ENCODE data around the gene C6orf47.
A peak's percentile ranks its signal among the peaks of the same experiment; 100 is the strongest.

The C6orf47 gene

DNA sequence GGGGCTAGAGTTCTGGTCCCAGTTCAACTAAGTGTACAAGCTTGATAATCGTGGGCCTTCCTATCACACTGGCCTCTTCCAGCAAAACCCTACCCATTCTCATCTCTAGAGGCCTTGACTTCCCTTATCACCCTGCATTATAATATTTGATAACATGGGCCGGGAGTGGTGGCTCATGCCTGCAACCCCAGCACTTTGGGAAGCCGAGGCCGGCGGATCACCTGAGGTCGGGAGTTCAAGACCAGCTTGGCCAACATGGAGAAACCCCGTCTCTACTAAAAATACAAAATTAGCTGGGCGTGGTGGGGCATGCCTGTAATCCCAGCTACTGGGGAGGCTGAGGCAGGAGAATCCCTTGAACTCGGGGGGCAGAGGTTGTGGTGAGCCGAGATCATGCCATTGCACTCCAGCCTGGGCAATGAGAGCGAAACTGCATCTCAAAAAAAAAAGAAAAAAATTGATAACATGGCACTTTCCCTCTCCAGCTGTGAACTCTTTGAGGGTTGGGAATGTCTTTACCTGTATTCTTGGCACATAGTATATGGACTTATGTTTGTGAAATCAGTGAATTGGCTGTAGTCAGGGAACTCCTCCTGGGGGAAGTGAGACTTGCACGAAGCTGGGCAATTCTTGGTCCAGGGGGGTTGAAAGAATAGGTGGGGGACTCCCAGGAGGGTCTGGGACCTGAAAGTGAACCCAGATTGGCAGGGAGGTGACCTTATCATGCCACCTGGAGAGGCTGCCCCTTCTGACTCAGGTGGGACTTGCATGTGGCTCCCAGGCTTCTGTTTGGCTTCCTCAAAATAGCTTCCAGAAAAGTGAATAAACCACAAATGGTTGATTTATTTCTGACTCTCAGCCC is 915 bp upstream of the C6orf47 start:
- DNase-seq (ENCODE audit: low read depth in 2 of 2) = no peak

DNA sequence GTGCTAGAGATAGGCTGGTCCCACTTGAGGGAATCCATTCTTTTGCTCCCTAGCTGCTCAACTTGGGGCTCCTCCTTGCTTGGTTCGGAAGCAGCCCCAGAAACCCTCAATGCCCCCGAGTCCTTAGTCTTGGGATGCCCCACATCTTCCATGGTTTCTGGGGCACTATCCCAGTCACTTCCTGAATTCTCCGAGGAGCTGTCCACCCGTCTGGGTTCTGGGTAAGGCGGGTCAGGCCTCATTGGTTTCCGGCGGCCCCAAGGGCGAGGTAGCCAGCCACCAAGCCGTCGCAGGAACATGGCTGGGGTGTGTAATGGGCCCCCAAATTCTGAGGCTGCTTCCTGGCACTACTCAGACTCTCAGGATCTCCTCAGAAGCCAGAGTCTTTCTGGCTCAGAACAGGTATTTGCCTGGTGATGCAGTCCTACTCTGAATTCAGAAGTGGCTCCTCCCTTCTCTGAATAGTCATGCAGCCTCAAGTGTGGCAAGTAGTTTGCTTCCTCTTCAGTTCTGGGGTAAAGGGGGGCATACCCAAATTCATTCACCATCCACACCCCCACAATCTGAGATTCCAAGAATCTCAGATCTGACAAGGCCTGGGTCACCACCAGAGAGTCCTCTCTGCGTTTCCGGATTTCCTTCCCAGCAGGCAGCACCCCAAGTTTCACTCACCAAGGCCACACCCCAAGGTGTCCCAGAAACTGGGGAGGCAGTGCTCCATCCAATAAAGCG is 763 bp downstream of the C6orf47 start:
- DNase-seq (ENCODE audit: low read depth in 2 of 2) = no peak

DNA sequence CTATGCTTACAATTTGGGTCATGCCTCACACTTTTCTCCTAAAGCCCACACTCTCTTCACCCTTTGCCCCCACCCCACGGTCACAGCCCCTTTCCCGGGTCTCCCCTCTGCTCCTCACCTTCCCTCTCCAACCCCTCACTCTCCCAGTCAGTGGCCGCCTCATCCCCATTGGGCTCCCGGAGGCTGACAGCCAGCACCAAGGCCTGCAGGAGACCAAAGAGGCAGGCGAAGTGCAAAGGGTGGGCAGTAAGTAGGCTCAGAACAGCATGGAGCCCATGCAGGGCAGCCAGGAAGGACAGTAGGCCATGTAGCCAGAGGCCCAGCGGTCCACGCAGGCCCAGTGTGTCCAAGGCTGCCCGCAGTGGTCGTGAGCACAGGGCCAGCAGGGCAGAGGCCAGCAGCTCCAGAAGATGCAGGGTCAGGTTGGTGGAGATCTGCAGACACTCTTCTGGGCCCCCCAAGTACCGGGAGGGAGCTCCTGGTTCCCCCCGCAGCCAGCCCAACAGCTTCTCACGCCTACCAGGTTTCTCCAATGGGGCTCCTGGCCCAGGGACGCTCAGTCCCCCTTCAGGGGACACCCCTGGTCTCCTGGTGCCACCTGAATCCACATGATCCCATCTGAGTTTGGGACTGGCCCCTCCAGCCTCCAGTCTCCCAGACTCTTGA is 1.5 kb downstream of the C6orf47 start:
- DNase-seq (ENCODE audit: low read depth in 2 of 2) = no peak

GRCh38 chr6:31658158-31658688 is 2.4 kb downstream of the C6orf47 start:
- no peak for DNase-seq (ENCODE audit: low read depth in 2 of 2)

DNA sequence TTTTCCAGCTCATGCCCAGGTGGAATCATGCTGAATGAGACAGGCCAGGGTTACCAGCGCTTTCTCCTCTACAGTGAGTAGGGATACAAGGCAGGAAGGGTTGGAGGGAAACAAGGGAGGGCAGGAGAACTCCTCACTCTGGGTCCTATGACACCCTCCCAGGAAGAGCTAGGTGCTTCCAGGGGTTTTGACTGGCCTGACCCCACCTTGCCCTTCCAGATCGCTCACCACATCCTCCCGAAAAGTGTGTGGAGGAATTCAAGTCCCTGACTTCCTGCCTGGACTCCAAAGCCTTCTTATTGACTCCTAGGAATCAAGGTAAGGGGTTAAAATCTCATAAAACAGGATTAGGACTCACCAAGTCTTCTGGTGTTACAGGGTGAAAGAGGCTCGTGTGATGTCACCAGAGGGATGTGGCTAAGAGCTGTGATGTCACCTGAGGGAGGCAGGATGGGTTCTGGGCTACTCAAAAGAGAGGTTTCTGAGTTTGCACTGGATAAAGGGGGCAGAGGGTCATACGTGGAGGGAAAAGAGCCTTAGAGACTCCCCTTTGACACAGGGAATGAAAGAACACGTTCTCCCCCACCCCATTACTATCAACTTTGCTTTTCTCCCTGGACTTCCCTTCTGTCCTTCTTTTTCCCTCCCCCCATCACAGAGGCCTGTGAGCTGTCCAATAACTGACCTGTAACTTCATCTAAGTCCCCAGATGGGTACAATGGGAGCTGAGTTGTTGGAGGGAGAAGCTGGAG is 3.0 kb downstream of the C6orf47 start:
- no peak for DNase-seq (ENCODE audit: low read depth in 2 of 2)

- DNase-seq (ENCODE audit: low read depth in 2 of 2) = no peak
These were observed 5.0 kb downstream of the C6orf47 start, which contains the start of gene APOM for GRCh38 chr6:31655349-31656237. Gene APOM, plus strand, starts transcription at chr6:31655894. Its CDS starts 73 bp downstream, at chr6:31655967.

- DNase-seq (ENCODE audit: low read depth in 2 of 2) = no peak
These were observed 5.8 kb downstream of the C6orf47 start for GRCh38 chr6:31654574-31655348.

DNA sequence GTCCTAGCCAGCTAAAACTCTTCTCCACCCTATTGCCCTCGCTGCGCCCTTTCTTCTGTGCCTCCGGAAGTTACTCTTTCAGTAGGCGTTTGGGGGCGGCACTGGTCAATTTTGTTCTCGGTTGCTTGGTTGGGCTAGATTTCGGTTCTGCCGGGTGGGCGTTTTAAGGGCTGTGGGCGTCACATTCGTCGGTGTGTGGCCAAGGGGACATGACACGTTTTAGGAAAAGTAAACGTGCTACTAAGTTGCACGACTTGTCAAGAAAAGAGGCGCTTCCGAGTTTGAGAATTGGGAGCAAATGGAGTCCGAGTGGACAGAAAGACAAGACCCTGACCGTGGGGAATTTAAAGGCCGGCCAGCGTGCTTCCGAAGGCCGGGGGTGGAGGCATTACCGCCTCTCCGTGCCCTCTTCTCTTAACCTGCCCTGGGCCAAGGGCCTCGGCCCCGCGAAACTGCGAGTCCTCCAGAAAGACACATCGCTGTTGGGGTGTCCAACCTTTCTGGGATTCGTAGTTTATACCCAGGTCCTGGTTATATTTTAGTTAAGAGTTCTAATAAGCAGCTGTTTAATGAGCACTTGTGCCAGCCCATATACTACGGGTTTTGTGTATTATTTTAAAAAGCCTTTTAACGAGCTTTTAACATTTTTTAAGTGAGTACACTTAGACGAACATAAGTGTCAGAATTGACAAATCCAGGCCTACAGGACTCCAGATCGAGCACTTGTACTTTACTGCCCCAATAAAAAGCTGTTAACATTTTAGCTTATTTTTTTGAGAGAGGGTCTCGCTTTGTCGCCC is 7.5 kb downstream of the C6orf47 start:
- peak in 1 of 2 donors; percentile 73 for DNase-seq (ENCODE audit: low read depth in 2 of 2)

DNA sequence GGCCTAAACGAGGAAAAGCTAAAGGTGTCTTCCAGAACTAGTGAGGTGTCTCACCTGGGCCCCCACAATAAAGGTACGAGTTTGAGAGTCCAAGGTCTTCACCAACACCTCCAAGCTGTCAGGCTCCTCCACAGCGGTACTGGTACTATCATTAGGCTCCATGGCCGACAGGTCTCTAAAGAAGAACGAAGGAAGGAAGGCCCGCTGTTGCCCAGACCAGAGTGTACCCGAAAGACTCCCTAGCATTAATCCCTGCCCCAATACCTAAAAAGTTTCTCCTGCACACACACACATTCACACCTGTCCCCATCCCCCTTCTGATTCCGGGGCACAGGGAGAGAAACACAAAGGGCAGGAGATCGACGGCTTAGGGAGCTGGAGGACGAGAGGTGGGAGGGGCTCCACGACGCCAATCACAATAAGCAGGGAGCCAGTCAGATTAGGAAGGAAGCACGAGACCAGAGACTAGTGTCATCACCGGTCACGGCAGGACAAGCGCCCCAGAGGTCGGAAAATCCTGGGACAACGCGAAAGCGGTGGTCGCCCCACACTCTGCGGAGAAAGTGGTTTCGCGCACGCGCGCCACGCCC is 8.9 kb downstream of the C6orf47 start:
- no peak for DNase-seq (ENCODE audit: low read depth in 2 of 2)

DNA sequence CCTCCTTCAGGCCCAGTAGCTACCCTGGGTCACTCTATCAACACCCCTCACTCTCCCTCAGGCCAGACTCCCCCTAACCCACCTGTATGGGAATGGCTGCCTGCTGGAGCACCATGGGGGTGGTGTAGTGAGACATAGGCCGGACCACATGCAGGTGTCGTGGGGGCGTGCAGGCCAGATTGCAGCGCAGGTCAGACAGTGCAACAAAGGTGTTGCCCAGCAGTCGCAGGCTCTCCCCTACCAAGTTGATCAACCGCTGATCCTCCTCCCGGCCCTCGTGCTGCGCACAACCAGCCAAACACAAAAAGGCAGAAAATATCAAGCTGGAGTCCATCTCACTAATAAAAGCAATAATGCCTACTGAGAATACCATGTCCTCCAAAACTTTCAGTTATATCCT is 15.3 kb downstream of the C6orf47 start:
- no peak for DNase-seq (ENCODE audit: low read depth in 2 of 2)

DNA sequence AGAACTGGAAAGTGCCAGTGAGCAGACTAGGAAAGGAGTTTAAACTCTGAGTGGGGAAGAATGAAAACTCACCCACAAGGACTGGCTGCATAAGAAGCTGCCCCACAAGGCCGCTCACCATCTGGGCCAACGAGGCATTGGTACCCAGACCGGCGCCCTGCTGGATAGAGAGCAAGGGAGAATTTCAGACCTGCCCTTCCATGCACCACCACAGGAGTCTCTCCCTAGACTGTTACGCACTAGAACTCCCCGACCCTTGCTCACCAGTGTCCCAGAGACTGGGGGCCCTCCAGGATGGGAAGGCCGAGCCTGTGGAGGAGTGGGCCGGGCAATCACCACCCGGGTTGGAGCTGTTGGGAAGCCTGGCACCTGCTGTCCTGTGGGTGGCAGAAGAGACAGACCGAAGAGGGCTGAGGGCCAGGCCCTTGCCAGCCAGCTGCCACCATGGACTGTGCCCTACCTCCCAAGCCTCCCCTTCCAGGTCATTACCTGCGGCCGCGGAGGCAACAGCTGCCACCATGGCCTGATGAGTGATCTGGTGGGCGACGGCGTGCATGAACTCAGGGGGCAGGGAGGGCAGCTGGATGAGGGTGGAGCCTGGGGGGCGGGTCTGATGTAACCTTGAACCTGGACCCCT is 16.6 kb downstream of the C6orf47 start:
- no peak for DNase-seq (ENCODE audit: low read depth in 2 of 2)

DNA sequence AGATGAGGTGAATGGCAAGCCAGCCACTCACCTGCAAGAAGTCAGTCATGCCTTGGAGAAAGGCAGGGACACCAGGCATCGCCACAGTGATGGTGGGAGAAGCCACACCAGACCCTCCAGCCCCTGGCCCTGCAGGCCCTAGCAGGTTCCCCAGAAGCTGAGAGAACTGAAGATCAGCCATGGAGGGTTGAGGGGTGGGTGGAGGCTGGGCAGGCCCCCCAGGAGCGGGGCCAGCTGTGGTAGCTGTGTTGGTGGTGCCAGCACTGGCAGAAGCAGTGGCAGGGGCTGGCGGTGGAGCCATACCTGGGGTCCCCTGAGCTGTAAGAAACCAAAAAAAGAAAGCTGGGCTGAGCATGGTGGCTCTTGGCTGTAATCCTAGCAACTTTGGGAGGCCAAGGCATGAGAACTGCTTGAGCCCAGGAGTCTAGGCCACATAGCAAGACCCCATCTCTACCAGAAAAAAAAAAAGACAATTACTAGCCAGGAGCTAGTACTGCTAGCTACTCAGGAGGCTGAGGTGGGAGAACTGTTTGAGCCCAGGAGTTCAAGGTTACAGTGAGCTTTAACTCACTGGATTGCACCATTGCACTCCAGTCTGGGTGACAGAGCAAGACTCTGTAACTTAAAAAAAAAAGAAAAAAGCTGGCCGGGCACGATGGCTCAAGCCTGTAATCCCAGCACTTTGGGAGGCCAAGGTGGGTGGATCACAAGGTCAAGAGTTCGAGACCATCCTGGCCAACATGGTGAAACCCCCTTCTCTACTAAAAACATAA is 17.6 kb downstream of the C6orf47 start:
- no peak for DNase-seq (ENCODE audit: low read depth in 2 of 2)

DNA sequence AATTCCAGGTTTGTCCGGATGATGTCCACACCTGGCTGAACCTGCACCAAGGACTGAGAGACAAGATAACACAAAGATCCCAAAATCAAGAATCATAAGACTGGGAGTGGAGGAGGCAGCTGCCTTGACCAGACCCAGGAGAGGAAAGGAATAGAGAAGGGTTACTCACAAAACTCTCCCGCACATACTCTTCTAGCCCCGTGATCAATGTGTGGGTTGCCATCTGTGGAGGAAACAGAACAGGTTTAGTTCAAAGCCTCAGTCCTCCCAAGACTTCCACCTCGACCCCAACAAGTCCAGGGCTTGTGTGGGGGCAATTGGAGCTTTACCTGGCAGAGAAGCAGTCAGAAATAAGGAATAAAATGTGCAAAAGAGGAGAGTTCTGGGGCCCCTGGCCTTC is 19.2 kb downstream of the C6orf47 start:
- DNase-seq (ENCODE audit: low read depth in 2 of 2) = no peak

GRCh38 chr6:31640612-31641011 is 20.0 kb downstream of the C6orf47 start:
- no peak for DNase-seq (ENCODE audit: low read depth in 2 of 2)

DNA sequence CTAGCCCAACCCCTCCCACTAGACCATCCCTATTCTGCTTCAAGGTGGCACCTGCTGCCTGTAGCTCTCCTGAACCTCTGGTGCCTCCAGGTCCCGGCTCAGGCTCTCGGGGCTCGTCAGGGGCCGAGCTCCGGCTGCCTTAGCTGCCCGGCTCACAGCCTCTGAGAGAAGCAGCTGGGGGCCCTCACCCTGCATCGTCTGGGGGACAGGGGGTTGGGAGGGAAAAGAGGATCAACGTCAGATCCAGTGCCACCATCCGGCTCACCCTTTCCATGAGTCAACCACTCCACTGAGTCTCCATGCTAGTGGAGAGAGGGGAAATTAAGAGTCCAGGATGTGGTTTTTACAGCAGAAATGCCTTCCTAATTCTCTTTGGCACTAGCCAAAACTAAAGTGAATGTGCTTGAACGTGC is 21.1 kb downstream of the C6orf47 start:
- DNase-seq (ENCODE audit: low read depth in 2 of 2) = no peak

GRCh38 chr6:31639043-31639442 is 21.5 kb downstream of the C6orf47 start:
- DNase-seq (ENCODE audit: low read depth in 2 of 2) = no peak
